Stimulated activated CD8-positive, alpha-beta memory T cell treated with anti-CD3 and anti-CD28 coated beads, Interleukin-12 subunit alpha, Interleukin-12 subunit beta, amount 100 ng/mL, for 4 hours (primary cell): Measurements from ENCODE around the gene ESD.
A peak's percentile ranks its signal among the peaks of the same experiment; 100 is the strongest.
"Not testable (repeated sequence)": the region's sequence is repeated elsewhere in the genome, so short reads cannot be mapped to it uniquely, and the experiment has no call there.

Source experiments
- DNase-seq: peaks from one replicate; pipeline ENCODE4 v3.0.0-alpha.2; 2020; ENCODE audit warnings: low read depth

Gene ESD, protein sequence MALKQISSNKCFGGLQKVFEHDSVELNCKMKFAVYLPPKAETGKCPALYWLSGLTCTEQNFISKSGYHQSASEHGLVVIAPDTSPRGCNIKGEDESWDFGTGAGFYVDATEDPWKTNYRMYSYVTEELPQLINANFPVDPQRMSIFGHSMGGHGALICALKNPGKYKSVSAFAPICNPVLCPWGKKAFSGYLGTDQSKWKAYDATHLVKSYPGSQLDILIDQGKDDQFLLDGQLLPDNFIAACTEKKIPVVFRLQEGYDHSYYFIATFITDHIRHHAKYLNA

DNA sequence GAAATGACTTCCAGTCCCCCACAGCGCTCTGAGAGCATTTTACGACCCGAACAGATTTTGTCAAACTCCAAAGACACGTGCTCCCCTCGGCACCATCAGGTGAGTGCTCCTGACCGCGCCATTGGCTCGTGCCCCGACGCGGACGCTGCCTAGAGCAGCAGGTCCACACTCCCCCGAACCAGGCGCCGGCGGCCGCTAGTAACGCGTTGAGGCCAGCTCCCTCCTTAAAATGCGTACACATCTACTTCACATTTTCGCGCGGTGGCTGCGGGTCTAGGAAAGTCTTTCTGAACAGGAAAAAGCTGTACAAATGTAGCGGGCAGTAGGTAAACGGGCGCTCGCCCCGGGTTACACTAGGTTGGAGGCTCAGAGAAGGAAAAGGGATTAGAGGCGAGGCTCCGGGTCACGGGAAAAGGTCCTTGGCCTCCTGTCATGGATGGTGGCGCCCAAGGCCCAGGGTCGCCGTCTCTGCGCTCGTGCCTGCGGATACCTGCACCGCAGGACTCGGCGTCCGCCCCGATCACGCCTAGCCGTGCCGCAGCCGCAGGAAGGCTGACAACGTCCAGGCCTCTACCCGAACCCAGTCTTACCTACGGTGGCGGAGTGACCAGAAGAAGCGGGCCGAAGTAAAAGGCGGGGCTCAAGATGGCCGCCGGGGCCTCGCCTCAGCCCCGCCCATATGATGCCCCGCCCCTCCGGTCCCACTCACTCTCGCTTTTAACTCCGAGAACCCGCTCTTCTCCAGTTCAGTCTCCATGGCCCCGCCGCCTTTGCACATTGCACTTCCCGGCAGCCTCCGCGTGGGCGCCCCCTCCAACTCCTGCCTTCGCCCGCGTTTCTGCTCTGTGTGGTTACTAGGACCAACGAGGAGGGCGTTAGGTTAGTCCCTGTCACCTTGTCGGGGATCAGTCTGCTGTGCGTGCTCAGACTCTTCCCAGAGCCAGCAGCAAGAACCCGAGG, at the start of gene ESD:
TSS of gene ESD (minus strand) at position 647 of the 960 bp plus-strand sequence. CDS start 5,748 bp downstream, outside the sequence.
- peak; percentile 78 for DNase-seq

DNA sequence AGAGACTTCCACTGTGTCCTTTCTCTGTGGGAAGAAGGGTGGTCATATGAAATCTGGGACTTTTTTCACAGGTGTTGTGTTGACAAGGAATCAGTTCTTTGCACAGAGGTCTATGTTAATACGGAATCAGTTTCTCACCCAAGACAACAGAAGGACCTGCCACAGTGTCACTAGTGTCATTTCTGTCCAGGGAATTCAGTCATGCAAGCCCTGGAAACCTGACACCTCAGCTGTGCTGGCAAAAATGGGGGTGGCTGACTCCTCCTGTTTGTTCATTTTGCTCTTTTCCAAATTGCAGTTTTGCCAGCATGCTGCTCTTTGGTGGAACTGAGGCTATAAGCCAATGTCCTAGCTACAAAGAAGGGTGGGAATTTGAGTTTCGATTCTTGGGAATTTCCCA, 49.8 kb upstream of the ESD start:
- no peak for DNase-seq

DNA sequence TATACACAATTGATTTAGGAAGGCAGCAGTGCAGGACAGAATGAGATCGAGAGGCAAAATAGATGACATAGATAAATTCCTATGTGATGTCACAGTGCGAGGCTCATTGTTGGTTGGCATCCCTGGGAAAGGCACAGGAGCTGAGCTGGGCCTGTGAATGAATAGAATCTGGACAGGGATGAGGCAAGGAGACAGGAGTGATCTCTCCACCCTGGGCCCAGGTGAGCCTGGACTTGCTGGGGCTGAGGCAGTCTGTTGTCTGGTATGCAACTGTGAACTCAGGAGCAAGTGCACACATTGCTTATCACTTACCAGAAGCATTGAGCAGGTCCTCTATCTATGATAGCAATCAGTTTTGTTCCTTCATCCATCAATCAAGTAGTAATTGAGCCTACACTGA, 48.2 kb upstream of the ESD start:
- DNase-seq, result no peak

DNA sequence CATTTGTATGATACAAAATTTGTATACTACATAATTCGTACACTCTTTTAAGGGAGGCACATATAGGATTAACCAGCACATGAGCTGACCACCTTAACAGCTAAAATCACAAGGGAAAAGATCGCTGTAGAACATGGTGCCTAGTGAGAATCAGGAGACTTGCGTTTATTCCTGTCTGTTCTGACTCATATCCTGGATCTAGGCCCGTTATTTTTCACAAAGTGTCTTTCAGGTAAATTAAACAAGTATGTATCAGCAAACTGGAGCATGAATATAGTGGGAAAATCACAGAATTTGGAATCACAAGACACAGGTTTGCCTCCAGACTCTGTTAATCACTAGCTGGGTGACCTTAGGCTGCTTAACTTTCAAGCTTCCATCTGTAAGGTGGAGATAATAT, 47.5 kb upstream of the ESD start:
- no peak for DNase-seq

DNA sequence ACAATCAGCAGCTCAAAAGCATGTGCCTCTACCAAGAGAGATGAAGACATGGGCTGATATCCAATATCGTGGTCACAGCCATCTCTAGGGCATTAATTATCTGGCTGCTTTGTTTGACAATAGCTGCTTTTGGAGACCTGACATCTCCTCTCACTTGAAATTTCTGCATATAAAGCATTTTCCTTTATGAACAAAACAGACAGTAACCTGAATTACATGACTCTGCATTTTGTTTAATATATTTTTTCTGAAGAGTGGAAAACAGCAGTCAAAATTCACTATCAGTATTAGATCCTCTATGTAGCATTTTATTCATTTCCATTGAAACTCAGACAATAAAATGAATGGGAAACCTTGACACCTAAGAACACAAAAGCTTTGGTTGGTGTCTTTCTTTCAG, 42.4 kb upstream of the ESD start:
- DNase-seq, result no peak

DNA sequence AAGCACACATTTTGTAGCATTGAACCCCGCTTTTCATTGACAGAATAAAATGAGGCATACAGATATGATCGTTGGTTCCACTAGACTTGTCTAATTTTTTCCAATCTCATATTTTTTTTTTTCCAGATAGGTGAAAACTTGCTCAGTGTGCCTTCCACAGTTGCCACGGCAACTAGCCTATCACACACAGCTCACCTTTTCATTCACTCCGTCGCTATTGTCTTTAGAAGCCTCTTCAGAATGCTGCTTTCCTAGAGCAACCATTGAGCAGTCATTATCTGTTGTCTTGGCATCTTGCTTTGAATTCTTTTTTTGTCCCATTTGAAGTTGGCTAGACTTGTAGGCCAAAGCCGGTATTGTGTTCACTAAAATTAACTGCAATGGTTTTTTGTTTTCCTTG, 37.7 kb upstream of the ESD start:
- no peak for DNase-seq

DNA sequence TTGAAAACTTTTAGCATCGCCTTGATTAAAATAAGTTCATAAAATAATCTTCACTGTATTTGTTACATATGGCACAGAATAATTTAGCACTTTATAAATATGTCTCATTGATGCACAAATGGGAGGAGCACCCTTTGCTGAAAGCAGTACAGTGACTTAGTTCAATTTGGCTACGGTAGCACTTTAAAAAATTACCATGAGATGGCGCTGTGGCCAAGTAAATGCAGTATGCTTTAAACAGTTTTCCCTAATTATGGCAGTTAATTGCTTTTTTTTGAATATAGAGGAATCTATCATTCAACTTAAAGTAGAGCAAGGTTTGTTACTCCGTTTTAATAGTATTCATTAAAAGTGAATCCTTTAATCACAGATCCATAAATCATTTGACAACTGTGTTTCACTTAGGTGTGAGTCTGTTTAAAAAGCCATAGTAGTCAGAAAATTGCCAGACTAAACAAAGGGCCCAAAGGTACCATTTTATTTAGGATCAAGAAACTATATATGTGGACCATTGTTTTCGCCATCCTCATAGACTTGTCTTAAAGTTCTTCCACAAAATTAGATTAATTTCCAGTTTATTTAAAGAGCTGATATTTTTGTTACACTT, 34.7 kb upstream of the ESD start:
- no peak for DNase-seq

DNA sequence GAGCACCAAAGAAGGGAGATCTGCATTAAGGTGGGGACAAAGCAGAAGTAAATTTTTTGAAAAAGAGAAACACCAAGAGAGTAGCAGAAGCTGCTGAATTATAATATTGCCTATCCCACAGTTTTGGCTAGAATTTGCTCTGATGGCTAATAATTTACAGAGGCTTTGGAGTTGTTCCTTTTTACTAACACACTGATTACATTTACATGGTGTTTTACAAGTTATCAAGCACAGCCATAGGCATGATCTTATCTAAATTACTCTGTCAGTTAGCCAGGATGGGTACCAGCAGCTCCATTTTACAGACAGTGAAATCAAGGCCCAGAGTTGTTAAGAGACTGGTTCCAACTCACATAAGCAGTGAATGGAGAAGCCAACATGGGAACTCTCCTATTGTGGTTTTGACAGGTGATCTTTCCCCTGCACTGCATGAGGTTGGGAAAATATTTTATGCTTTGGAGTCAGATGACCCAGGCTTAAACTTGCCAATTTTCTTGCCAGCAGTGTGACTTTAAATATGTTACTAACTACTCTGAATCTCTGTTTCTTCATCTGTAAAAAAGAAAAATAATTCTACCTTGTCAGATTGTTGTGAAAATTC, 33.5 kb upstream of the ESD start:
- DNase-seq, result no peak

DNA sequence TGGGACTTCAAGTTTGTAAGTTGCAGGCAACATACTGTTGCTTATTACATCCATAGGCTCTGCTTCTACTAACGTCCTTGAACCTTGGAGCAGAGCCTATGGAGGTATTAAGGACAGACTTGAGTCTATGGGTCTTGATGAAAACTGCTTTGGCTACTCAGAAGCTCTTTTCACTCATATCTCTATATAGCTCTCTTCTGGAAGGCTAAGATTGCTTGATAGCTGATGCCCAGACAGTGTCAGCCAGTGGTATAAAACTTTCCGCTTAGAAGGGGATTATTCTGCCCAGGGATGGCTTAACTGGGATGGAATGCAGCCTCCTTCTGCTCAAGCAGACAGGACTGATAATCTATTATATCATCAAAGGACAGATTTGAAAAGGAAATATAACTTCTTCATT, 25.6 kb upstream of the ESD start:
- no peak for DNase-seq

DNA sequence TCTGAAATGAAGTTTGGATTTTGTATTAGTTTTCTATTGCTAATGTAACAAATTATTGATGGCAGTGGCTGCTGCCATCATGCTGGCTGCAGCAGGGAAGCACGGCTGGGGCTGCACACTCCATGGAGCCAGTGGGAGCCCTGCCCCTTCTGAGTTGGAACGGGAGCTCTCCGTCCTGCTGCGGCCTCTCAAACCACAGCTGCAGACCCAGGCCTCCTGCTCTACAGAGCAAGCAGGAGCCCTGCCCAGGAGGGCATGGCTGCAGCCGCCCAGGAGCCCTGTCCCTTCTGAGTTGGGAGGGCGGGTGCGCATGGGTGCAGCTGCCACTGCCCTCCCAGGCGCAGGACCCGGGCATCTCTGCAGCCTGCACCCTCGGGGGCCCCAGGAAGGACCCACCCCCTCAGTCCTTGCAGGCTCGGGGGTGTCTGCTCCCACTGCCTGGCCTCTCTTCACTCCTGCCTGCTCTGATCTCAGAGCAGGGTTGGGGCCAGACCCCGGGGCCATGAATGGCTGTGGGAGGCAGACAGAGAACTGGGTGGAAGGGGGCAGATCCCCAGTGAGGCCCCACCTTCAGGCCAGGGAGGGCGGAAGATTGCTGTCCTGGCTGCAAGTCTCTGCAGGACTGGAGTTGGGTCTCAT, 21.0 kb upstream of the ESD start:
- DNase-seq, result no peak

DNA sequence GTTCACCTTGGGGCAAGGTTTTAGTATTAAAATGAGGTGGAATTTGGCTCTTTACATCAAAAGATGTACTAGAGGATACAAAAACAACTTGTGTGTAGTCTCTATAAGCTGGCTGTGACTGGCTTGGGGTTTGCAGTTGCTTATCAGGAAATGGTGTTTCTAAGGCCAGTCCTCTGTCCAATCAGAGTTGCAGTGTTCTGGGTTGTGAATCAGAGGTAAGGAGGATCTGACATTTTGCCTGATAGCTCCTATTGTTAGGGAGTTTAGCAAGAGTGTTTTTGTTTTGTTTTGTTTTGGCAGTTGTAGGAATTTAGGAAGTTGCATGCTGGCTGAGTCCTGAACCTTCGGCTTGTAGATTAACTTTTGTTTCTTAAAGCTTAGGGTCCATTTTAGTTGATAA, 20.1 kb upstream of the ESD start:
- DNase-seq, result no peak

DNA sequence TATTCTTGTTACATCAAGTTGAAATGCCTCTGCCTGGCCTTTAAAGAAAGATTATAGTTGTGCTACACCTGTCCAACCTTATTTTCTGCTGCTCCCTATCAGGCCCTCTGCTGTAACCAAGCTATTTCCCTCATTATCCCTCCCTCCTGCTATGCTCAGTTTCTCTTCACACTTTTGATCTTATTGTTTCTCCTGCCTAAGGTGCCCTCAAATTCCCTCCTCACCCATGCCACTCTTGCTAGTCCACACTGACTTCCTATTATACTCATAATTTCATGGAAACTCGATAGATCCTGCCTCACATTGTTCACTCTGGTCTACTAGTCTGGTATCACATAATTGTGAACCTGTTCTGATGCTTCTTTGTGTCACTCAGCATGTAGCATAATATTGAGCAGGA, 19.4 kb upstream of the ESD start:
- no peak for DNase-seq

DNA sequence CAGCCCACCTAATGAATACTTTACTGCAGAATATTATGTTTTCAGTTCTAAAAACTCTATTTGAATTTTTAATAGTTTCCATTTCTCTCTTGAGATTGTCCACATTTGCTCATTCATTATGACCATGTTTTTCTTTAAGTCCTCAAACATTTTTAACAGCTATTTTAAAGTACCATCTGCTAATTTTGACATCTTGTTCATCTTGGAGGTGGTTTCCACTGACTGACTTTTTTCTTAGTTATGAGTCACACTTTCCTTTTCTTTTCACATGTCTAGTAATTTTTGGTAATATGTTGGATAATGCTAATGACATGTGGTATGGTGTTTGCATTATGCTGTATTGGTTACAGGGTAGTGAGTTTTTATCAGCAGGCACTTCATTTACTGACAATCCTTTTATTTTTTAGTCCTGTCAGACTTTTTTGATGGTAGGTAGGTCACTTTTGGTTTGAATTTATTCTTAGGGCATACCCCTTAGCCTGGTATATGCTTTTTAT, 15.4 kb upstream of the ESD start:
- DNase-seq, result no peak

DNA sequence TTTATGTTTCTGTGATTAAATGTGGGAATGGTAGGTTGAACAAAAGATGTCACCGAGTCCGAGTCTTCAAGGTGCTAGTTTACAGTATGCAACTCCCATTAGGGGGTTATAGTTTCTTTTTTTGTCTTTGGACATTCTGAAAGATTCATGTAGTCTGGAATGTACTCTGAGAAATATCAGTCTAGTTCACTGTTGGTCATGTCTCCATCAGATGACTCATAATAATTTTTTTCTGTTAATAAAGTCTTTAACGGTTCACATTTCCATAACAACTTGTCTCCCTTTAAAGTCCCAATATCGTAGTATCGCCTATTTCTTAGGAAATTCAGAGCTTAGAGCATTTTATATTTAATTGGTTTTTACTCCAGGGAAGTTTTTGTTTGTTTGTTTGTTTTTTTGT, 13.5 kb upstream of the ESD start:
- DNase-seq, result no peak

DNA sequence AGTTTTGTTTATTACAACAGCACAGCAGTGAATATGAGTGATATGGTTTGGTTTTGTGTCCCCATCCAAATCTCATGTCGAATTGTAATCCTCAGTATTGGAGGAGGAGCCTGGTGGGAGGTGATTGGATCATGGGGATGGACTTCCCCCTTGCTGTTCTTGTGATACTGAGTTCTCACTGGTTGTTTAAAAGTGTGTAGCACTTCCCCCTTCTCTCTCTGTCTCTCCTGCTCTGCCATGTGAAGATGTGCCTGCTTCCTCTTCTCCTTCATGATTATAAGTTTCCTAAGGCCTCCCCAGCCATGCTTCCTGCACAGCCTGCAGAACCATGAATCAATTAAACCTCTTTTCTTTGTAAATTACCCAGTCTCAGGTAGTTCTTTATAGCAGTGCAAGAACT, 8.0 kb upstream of the ESD start:
- DNase-seq, result not testable (repeated sequence)

DNA sequence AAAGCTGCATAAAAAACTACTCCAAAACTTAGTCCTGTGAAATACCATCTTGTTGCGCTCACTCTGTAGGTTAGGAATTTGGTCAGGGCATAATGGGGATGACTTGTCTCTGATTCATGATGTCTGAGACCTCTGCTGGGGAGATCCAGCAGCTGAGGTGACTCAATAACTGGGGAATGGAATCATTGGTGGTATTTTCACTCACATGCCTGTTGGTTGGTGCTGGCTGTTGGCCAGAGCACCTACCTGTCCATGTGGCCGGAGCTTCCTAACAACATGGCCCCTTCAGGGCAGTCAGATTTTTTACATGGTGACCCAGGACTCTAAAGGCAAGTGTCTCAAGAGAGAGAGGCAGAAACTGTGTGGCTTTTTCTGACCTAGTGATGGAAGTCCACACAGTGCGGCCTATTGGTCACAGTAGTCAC, 7.4 kb upstream of the ESD start:
- no peak for DNase-seq

DNA sequence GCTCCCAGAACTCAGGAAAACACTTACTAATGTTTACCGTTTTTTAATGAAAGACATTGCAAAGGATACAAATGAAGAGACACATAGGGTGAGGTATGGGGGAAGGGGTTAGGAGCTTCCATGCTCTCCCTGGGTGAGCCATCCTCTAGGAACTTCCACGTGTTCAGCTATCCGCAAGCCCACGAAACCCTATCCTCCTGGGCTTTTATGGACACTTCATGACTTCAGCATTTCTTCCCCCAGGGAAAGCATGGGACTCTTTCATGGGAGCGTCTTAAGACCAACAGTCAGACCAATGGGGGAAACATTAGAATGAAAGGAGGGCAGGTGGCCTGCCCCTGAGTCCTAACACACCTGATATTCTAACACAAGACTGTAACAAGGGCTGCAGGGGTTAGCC, 6.6 kb upstream of the ESD start:
- no peak for DNase-seq

DNA sequence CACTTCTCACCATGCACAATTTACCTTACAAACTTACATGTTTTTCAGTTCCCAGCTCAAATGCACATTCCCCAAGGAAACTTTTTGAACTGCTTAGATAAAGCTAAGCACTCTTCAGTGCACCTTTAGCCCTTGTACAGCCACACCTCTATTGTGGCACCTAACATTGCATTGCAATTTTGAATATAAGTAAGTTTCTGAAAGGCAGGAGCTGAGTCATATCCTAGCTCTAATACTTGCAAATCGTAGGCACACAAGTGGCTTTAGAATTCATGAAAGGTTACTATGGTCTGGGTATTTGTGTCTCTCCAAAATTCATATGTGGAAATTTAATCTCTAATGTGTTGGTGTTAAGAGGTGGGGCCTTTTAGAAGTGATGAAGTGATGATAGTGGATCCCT, 4.9 kb upstream of the ESD start:
- no peak for DNase-seq

DNA sequence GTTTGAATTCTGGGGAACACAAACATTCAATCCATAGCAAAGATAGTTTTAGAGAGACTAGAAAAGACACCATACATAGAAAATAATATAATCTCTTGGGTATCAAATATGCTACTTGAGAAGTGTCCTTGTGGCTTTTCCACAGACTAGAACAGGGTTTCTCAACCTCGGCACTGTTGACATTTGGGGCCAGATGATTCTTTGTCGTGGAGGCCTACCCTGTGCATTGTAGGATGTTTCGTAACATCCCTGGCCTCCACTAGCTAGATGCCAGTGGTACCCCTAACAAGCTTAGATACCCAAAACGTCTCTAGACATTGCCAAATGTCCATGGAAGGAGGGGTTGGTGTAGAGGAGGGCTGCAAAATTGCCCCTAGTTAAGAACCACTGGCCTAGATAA, 2.2 kb upstream of the ESD start:
- no peak for DNase-seq

DNA sequence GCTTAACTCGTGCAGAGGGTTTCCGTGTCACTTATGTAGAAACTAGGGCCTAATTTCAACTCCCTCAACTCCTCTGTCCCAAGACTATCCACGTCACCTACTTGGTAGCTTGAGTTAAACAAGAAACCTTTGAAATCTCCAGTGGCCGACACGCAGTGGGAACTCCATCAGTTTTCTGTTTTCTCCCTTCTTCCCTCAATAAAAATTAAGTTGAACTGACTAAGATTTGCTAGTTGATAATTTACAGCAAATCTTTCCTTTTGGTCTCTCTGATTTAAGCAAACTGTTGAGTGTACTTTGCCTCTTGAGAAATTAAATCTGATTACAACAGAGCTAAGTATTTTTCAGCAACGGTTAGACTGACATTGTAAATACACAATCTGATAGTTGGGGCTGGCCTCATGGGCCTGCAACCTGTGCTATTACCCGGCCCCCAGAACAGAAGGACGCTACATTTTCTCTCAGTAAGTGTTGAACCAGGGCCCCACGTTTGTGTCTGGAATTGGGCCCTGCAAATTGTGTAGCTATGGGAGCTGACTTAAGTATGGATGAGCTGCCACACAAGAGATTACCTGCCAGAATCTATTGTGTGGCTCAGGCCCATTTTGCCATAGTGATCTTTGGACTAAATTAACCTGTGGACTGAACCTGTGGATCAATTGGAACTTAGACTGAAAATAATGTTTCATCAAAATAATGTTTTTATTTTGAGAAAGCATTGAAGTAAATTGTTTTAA, 708 bp upstream of the ESD start:
- DNase-seq, result no peak

DNA sequence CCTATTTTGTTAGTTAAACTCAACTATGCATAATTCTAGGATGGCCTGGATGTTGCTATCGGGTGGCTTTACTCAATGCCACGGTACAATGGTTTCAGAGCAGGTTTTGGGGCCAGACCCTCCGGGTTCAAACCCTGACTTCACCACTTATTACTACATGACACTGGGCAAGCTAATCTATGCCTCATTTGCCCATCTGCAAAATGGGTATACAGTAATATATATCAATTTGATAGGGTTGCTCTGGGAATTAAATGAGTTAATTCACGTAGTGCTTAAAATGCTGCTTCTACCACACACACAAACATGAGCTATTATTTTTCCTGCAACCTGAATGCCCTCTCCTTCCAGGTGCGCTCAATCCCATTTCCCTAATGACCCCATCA, 839 bp downstream of the ESD start:
- no peak for DNase-seq
